Kidney glomerular epithelial cell (primary cell): Measurements from ENCODE around the gene SNED1.

ENCODE experiments used
- DNase-seq: peaks from one replicate; lab custom pipeline; 2025; lab: John Stamatoyannopoulos, UW

SNED1 gene

DNA sequence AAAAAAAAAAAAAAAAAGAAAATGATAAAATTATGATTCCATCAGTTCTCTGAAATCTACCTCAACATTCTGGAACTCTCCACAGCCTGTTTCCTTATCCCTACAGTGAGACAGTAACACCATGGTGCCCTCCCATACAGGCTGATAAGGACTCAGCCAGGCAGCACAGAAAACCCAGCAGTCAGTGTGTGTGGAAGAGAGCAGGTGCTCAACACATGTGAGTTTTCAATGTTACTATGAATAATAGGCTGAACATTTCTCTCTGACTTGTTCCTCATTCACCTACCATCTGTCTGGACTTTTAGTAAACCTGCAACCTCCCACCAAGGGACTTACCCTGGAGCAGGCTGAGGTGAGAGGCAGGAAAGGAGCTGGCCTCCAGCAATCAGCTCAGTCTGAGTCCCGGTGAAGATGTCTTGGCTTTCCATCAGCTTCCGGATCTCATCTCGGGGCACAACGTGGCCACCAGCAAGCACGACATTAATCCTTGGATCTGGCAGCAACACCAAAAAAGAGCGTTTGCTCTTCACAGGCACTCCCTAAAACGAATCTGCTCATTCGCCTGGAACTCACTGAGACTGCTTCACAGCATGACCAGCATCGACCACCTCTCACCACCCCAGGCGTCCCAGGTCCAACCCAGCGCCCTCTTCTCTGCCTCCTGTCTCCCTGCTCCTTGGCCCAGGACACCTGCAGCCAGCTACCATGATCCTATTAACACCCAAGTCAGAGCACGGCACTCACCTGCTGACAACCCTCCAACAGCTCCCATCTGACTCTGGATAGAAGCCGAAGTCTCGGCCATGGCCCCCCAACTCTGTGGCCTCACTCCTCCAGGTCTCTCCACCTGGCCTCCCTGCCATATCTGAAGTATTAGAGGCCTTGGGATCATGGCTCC lies 134.4 kb downstream of the SNED1 start:
- DNase-seq, result no peak

DNA sequence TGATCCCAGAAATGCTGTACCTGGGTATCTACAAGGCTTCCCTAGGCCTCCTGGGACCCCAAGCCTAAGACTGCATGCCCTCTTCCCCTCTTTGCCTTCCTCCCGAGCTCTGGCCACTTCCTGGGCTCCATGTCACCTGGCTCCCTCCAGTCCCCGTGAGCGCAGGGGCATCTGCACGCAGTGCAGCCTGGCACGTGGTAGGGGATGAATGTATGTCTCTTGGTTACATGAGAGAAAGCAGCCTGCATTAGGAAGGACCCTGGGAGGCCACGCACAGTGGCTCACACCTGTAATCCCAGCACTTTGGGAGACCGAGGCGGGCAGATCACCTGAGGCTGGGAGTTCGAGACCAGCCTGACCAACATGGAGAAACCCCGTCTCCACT lies 135.0 kb downstream of the SNED1 start:
- DNase-seq, result no peak

DNA sequence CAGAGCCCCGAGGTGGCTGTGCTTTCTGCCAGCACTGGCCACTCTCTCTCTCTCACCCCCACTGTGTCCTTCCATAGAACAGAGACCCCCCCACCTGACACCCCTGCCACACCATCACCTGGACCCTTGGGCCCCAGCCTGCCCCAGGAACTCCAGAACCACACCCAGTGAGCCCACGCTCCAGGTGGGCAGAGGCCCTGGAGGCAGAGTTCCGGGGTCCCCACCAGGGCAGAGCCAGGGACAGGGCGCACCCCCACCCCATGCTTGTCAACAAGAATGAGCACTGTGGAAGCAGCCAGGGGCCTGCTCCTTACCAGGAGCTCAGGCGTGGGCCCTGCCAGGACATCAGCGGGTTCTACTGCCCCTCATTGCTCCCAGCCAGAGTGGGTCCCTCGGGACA lies 136.3 kb downstream of the SNED1 start:
- DNase-seq, result no peak

DNA sequence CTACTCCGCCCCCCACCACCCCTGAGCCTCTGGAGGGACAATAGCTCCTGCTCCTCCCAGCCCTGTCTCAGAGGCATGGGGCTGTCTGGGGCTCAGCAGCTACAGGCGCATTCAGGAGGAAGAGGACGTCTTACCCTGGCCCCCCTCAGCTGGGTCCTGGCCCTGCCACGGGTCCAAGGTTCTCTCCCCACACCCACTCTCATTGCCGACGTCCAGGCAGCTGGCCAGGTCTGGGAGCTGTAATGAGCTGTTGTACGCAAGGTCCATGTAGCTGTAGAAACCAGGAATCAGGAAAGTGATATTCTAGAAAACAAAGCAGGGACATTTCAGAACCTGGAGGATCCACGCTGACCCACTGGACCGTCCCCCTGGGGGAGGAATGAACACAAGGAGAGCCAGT lies 137.3 kb downstream of the SNED1 start:
- DNase-seq, result no peak

DNA sequence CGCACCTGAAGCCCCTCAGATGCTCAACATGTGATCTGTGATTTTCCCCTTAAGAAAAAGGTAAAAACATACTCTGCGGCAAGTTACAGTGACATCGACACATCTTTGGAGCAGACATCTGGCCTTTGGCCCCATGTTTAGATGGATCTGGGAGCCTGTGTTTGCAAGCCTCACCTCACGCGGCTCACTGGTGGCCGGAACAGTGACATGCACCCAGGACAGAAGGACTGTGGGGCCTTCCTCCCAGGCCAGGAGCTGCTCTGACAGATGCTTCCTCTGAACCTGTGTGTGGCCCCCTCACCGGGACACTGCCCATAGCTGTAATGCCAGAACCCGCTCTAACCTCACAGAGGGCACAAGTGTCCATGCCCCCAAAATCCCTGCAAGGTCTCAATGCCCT lies 137.8 kb downstream of the SNED1 start:
- DNase-seq, result no peak

DNA sequence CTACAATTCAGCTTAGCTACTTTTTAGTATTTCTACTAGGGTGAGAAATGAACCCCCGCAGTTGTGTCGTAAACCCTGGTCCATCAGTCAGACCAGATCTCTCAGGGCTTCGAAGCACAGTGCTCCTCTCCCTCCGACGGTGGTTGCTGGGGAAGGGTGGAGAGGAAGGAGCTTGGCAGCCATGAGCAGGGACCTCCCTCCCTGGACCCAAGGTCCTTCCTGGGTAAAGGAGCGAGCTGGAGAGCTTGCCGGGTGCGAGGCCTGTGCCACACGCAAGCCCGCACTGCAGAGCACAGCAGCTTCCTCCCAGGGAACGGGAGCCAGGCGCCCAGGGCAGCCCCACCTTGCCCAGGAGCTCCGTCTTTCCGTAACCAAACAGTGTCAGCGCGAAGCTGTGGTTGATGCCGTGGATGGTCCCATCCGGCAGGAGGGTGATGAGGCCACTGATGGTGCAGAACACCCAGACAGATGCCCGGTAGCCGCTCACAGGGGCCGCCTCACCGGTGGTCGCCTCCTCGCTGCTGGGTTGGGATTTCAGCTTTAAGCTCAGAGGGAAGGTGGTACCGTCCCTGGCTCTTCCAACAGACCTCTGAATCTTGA lies 138.3 kb downstream of the SNED1 start:
- DNase-seq, result no peak

DNA sequence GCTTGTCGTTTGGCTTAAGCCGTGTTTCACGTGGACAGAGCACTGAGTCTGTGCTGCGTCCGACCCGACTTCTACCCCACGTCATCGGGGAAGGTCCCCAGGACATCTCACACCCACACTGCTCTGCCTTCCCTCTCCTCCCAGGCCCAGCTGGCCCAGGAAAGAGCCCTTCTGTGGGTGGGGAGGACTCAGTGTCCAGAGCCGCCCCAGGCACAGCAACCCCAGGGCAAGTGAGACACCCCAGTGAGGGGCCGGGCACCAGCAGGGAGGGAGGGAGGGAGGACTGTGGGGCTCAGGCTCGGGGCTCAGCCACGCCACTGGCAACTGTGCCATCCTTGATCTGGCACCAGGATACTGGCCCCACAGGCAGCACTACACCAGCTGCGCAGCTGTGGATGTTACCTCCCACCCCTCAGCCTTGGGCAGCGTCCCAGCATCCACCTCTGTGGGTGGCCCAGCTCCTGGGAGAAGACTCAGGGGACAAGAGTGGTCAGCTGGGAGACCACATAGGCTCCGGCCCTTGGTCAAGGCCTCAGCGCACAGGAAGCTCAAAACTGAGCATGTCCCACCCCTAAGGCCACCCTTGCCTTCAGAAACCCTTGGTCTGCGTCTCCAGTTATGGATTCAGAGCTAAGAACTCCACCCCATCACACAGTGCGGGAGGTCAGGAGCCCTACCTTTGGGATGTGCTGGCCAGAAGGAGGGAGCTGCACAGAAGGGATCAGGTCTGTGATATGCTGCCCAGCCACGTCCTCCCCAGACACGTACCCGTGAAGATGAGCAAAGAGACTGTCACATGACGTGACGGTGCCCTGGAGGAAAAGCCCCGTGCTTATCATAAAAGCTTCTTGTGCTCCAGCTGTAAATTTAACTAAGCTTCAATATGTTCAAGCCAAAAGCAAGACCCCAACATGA lies 139.1 kb downstream of the SNED1 start:
- DNase-seq, result no peak

DNA sequence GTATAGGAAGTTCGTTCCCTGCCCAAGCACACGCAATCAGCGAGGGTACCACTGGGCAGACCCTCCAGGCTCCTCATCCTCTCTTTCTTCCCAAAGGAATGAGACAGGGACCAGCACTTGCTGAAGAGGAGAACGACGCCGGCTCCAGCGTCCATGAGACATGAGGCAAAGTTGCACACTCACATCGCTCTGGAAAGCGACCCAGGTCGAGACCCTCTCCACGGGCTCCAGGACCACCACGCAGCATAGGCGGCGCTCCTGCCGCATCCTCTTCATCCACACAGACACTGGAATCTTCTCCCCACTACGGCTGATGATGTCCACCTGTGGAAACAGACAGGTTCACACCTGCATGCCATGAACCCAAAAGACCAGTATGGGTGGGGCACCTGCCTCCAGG lies 140.1 kb downstream of the SNED1 start:
- no peak for DNase-seq

DNA sequence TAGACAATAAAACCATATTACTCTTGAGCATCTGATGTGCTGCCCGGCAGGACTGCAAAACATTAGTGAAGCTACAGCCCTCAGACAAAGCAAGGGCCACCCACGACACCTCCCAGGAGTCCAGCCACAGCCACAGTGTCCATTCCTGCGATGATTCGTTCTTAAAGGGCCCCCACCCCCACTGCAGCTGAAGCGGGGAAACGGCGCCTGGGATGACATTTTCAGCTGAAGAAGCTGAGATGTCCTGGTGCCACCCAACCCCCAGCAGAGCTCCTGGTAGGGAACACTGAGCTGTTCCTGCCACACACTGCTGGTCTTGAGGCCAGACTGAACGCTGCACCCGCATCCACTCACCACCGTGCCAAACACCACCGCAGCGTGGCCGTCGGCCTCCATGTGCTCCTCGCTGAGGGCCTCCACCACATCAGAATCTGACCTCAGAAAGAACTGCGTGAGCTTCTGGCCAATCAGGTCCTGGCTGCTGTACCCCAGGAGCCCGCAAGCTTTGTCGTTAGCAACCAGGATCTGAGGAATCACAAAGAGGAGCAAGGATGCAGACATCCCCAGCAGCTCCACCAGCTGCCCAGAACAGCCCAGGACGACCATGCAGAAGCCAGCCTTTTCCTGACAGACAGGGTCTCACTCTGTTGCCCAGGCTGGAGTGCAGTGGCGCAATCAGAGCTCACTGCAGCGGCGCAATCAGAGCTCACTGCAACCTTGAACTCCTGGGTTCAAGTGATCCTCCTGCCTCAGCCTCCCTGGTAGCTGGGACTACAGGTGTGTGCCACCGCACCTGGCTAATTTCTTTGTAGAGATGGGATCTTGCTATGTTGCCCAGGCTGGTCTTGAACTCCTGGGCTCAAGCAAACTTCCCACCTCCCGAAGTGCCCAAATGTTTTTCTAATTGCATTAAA lies 141.4 kb downstream of the SNED1 start:
- DNase-seq, result no peak

DNA sequence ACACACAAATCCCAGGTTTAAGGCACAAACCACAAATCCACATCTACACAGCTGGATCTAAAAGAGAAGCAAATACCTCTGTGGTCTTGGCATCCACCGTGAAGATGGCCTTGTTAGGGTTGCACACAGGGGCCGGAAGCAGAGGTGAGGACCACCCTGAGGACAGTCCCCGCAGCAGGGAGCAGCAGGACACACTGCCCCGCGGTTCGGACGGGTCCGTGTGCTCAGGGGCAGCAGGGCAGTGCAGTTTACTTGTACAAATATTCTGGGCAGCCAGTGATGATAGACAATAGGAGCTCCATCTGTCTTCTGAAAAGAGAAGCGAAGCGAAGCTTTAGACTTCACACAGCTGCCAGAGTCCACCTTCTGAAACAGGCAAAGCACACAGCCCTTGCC lies 142.0 kb downstream of the SNED1 start:
- DNase-seq, result no peak

DNA sequence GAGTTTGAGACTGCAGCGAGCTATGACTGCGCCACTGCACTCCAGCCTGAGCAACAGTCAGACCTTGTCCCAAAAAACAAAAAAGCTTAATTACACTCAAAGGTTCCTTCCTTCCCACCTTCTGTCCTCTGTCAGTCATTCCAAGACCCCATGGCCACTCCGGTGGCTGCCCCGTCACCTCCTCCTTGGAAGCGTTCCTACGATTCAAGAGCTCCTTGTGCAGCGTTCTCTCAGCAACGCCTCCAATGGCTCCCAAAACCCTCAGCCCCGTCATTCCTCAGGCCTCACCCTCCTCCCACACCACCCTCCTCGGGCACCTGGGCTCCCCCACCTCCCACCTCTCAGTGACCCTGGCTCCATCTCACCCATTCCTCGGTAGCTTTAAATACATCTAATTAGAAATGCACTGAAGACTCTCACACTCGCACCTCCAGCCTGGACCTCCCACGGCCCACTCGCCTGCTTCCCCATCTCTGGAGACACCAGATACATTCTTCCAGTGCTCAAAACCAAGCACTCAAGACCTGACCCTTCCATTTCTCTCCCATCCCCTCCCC lies 142.9 kb downstream of the SNED1 start:
- no peak for DNase-seq

DNA sequence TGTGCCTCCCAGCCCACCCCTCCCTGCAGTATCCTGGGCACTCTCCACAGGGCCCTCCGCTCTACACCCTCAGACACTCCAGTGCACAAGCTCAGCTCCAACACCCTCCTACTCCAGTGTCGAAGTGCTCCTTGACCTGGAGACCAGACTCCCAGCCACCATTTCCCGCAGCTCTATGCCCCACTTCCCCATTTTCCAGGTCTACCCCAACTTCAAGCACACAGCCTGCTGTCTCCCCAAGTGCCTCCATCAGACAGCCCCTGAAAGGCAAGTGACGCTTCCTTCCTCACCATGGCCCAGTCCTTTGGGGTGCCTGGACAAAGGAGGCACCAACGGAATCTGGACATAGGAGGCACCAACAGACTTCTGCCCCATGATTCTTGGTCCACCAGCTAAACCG lies 143.6 kb downstream of the SNED1 start:
- no peak for DNase-seq

DNA sequence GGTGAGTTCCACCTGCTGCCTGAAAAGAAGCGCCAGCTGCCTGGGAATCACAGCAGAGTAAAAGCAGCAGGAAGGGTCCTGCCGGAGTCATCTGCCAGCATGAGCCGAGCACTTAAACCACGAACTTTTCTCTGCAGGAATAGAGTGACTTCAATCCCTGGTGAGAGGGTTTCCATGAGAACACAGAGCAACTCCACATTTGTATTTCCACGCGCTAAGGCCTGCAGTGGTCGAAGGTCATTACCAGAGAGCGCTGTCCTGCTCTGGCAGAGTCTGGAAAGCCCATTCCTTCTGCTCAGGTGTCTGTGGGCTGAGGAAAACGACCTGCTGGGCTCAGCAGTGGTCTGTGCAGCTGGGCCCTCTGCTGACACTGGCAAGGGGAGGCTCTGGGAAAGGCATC lies 144.2 kb downstream of the SNED1 start:
- no peak for DNase-seq
